ENCODE results near the gene ATG9A. TPM values are rescaled to one million over a fixed set of nuclear protein-coding genes. Genes with fewer than 3 reads are reported as not detected.
A peak's percentile ranks its signal among the peaks of the same experiment; 100 is the strongest.

Gene ATG9A
- total RNA-seq, 1 donor from 2014 or later: 43.3 TPM

DNA sequence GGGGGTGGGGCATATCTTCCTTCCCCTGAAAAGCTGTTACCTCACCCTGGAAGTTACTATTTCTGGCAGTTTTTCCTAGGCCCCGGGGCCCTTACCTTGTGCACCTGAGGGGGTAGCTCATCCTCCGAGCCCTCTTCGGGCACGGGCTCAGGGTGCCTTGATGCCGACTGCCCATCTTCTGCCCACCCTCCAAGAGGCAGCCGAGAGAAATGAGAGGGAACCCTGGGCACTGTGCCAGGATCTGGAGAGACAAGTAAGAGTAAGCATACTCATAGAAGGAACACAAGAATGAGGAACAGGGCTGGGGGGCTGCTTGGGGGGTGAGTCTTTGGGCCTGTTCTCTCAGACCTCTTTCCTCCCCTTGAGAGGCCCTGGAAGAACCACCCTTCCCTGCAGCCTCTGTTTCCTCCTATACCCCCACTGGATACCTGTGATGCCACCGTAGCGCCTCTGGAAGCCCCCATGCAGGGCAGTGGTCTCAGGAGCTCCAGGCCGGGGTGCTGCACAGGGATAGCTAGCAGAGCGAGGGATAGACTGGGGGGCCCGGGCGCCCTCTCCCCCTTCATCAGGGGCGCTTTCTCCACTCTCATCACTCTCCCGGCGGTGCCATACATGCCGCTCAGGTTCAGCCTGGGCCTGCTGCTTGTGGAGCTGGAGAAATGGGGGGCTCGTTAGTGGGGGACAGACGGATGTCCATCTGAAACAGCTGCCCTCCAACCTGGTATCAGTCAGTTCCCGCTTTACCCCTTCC lies 8.6 kb downstream of the ATG9A start:
- no peak for DNase-seq (ENCODE audit: low read depth in 2 of 2)

- no peak for DNase-seq (ENCODE audit: low read depth in 2 of 2)
These were observed 9.5 kb downstream of the ATG9A start for GRCh38 chr2:219219784-219220532.

DNA sequence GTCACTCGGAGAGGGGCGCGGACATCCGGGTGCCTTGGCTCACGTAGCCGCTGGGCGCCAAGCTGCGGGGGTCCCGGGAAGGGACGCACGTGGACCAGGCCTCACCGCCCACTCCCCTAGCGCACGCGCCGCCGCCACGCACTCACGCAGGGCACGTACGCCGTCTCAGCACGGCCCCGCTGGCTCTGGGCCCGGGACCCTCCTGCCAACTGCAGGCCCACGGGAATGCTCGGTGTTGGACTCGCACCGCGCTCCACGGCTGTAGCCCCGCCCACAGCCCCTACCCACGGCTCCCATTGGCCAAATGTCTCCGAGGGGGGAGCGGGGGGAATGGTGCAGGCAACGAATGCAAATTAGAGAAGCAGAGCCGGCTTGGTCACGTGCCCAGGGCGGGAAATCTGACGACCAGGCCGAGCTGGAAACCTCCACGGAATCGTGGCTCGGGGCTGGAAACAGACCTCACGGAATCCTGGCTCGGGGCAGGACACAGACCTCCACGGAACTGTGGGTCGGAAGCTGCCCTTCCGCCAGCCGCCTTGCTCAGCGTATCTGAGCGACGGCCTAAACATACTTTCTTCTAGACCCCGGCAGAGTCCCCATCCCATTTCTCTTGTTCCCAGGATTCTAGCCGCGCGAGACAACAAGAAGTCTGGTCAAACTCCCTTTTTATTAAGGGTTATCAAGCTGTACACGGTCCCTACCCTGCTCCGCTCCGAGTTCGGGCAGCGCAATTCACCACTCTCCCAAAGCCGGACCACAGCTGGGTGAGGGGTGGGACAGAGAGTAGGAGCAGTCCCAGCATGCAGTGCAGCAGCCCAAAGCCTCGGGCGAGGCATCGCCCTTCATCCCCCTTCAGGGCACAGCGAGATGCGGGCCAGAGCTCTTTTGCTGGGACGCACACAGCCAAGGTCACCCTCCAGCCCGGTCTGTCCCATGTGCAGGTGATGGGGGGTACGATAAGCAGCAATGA lies 10.4 kb downstream of the ATG9A start, which contains the start of gene ABCB6:
TSS of gene ABCB6 (minus strand) at position 227 of the 970 bp plus-strand sequence. CDS start 285 bp downstream, outside the sequence.
- peak; percentile 89 to 96 for DNase-seq (ENCODE audit: low read depth in 2 of 2)

DNA sequence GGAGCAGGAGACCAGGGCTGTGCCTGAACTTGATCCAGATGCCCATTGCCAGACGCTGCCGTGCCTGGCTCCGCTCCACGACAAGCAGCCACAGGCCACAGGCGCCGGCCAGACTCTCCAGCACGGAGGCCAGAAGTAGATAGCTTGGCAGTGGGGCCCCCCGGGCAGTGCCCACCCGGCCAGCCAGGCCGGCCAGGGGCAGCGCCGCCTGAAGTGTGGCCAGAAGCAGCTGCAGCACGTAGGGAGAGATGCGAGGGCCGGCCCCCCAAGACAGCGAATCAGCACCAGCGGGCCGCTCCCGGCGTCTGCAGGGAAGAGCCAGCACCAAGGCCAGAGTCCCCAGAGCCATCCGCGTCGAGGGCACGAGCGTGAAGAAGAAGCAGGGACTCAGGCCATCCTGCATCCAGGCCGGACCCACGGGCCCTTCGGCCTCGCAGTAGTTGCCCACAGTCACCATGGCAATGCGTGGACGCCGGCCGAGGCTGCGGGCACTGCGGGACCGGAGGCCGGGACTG lies 11.2 kb downstream of the ATG9A start:
- peak; percentile 70 to 79 for DNase-seq (ENCODE audit: low read depth in 2 of 2)

DNA sequence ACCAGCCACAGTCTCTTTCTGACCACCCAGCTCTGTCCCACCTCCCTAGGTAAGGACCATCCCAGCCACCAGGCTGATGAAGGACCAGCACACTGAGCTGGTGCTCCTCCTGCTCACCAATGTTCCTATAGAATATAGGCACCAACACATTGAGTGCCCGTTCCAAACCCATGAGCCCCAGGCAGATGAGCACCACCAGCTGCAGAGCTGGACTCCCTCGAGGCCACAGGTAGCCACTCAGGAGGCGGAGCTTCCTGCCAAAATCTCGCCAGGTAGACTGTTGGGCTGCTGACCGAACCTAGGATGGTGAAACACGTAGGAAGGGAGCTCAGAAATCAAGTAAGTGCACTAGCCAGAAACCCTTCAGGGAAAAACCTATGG lies 12.9 kb downstream of the ATG9A start:
- no peak for DNase-seq (ENCODE audit: low read depth in 2 of 2)

GRCh38 chr2:219215871-219216534 lies 13.4 kb downstream of the ATG9A start:
- no peak for DNase-seq (ENCODE audit: low read depth in 2 of 2)

DNA sequence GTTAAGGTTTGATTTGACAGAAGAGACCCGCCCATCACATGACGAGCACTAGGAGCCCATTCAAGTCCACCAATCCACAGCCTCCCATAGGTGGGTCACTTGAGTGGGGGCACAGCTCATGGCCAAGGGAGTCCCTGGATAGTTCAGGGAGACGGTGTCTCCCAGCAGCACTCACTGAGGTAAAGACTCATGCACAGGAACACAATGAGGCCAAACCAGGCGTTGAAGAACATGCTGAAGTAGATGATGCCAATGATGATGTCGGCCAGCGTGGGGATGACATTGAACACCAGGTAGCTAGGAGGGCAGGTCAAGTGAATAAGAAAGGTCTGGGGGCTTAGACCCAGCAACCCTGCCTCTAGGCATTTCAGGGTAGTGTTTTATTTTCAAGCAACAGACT lies 14.7 kb downstream of the ATG9A start:
- no peak for DNase-seq (ENCODE audit: low read depth in 2 of 2)

- no peak for DNase-seq (ENCODE audit: low read depth in 2 of 2)
These were observed 15.3 kb downstream of the ATG9A start for GRCh38 chr2:219214141-219214540.

DNA sequence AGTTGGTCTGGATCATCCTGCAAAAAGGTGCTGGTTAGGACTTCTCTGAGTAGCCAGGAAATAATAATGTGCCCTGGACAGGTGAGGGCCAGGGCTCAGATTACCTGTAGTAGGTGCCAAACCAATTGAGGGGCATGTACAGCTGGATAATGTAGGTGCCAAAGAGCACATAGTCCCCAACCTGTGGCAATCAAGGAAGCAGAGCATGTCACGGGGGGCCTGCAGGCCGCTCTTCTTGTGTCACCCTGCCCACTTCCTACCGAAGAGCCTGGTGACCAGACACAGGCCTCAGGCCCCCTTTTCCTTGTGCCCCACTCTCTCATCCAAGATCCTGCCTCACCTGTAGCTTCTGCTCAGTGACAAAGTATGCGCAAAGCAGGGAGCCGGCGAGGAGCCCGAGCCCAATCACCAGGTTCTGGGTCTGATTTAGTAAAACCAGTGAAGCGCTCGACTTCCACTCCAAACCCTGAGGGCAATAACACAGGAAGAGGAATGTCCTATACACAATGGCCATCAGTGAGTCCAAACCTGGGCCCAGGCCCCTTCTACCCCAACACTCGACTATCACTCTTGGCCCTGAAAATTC lies 15.9 kb downstream of the ATG9A start:
- DNase-seq (ENCODE audit: low read depth in 2 of 2): no peak

DNA sequence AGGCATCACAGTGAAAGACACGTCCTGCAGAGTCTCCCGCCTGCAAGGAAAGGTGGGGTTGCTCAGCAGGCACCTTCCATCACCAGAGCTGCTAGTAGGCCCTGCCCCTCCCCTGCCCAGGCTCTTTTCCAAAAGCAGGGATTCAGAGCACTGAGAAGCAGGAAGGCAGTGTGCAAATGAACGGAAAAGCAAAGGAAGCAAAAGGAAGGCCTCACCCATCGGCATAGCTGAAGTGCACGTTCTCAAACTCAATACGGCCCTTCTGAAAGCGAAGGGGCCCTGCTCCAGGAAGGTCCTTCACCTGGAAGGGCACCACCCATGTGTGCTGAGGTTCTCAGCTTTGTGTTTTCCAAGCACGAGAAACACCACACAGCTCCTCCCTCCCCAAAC lies 16.4 kb downstream of the ATG9A start:
- DNase-seq (ENCODE audit: low read depth in 2 of 2): no peak

DNA sequence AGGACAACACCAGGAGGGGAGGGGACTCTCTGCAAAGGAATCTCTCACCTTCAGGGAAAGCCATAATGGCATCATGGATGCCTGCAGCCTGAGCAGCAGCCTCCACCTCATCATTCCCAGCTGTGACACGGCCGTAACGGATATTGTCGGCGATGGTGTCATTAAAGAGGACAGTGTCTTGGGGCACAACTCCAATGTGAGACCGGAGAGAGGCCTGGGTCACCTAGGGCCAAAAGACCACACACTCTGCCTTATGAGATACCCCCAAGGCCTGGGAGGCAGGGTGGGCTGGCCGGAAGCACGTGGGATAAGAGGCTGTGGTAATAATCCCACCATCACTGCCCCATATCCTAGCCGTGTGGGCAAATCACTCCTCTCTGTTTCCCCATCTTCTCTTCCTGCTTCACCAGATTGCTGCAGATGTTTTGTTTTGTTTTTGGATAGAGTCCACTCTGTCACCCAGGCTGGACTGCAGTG lies 18.5 kb downstream of the ATG9A start:
- DNase-seq (ENCODE audit: low read depth in 2 of 2): no peak

- DNase-seq (ENCODE audit: low read depth in 2 of 2): no peak
These were observed 19.1 kb downstream of the ATG9A start for GRCh38 chr2:219210196-219210885.

DNA sequence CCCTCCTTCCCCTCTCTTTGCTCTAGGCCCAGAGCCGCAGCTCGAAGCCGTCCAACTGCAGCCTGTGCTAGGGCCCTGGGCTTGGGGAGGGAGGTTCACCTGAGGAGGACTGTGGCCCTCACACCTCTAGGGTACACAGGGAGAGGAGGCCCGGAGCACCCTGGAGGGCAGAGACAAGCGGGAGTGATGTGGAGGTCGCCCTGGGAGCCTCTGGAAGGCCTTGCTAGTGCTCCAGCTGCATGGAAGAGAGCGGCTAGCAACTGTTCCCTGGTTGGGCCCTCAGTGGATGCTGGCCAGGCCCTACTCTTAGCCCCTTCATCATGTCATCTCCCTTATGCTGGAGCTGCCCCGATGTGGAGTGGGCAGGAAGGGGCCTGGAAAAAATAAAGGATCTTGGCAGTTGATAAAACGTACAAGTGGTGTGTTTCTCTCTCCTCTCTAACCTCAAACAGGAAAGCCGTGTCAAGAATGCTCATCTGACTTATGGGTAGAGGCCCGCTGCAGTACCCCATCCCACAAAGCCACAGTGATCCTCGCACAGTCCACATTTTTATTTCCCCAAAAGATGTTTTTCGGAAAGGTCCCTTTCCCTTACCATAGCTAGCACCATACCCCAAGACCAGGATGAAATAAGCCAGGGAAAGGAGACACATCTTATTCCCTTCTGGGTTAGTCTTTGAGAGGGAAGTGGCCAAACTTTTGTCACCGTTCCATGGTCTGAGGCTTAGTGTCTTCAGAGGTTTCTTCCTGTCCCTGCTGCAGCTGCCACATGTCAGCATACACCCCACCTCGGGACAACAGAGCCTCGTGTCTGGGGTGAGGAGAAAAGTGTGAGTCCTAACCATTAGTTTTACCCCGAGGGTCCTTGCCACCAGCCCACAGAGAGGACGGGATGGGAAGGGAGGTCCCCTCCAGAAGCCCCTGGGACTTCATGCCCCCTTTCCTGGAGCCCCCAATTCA lies 19.9 kb downstream of the ATG9A start:
- no peak for DNase-seq (ENCODE audit: low read depth in 2 of 2)

- DNase-seq (ENCODE audit: low read depth in 2 of 2): peak; percentile 40 to 47
These were observed 21.3 kb downstream of the ATG9A start for GRCh38 chr2:219207884-219208740.

DNA sequence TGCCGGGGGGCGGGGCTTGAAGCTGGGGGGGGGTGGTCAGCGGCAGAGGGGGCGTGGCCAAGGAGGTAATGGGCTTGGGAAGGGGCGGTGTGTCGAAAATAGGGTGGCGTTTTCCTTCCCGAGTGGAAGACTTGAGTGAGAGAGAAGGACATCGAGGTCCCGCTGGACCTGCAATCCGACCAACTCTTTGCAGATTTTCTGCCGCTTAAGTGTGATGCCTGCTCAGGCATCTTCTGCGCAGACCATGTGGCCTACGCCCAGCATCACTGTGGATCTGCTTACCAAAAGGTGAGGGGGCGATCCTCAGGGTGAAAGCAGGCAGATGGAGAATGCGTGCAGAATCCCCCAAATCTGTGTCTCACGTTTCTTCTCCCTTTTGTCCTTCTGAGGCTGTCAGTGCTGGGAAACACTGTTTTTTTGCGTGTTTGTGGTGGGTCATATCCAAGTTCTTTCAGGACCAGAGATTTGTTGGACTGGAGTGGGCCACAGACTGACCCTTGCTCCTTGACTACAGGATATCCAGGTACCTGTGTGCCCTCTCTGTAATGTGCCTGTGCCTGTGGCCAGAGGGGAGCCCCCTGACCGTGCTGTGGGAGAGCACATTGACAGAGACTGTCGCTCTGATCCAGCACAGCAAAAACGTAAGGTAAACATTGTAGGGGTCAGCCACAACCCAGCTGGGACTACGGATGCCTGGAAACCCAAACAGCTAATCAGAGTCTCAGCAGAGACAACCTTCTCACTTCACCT lies 22.1 kb downstream of the ATG9A start:
- DNase-seq (ENCODE audit: low read depth in 2 of 2): peak in 1 of 2 donors; percentile 17

- DNase-seq (ENCODE audit: low read depth in 2 of 2): peak; percentile 92 to 94
These were observed 22.9 kb downstream of the ATG9A start, which contains the start of gene ZFAND2B for GRCh38 chr2:219206328-219207133. ZFAND2B (plus strand) TSS chr2:219206782; CDS start chr2:219206988, 206 bp downstream.
